NCI-H187 treated with DMSO at 0.1 percent for 48 hours (cell line): Measurements from ENCODE around the gene ARMS2.

Experiments
- DNase-seq: peaks from one replicate; lab custom pipeline; 2025; lab: John Stamatoyannopoulos, UW

Gene ARMS2

DNA sequence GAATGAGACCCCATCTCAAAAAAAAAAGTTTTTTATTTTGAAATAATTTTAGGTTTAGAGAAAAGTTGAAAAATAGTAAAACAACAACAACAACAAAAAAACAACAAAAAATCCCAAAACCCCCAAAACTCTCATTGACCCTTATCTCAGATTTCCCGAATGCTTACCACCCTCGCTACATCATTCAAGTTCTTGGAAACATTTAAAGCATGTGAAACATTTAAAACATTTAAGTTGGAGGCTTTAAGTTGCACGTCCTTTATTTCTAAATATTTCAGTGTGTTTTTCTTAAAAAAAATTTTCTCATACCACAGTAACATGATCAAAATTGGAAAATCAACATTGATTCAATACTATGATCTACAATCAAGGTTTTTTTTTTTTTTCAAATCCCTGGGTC lies 382 bp upstream of the ARMS2 start:
- no peak for DNase-seq

DNA sequence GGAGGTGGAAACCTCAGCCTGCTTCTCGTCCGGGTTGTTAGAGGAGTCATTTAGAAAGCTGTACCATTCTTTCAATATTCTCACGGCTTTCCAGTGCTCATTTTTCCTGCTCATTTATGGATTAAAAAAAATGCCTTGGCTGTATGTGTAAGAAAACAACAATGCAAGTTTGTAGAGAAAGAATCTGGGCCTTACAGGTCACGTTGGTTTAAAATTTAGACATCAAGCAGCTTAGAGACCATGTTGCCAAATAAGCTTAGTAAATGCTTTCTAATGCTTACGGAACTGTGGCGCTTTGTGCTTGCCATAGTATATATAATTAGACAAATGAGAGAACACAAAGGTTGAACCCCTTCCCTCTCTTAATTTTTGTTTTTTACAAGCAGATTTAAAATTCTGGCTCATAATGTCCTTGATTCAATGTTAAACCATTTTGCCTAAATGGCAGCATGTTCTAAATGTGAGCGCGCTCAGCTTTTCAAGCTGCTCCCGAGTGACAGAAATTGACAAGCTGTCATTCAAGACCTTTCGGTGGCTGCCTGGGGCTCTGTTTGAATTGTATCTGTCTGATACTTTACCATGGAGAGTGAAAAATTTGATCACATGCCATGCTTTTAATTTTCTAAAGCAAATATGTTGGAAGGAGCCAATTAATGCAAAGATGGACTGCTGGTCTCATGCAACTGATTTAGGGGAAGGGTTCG lies 1.1 kb downstream of the ARMS2 start:
- no peak for DNase-seq

DNA sequence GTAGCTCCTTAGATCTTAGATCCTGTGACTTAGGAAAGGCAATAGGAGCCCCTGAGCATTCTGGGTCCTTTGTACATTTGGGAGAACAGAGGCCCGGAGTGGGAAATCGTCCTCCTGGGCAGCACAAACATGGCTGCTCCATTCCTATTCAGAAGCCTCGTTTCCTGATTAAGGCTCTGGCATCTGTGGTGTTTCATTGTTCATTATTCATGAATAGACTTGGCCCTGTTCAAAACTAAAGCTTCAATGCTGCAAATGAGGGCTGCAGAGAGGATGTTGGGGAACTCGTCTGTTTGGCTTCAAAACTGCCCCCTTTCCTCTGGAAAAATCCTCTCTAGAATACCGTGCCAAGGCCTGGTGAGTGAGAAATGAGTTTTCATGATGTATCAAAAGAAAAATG lies 3.5 kb downstream of the ARMS2 start:
- no peak for DNase-seq

DNA sequence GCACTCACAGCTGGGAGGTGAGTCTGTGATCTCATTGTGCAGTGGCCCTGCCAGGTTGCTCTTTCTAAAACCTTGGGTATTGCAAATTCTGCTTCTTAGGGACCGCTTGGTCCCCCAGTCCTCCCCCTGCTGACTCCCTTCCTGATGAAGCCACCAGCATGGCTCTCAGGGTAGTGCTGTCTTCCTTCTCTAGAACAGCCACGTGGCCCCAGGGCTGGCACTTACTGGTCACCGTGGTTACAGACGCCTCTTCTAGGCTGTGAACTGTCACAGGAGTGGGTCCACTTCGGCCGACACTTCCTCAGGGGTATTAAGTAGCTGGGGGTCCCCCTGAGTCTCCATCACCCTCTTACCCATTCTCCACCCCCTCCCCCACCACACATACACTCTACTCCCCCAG lies 4.2 kb downstream of the ARMS2 start:
- DNase-seq, result no peak

DNA sequence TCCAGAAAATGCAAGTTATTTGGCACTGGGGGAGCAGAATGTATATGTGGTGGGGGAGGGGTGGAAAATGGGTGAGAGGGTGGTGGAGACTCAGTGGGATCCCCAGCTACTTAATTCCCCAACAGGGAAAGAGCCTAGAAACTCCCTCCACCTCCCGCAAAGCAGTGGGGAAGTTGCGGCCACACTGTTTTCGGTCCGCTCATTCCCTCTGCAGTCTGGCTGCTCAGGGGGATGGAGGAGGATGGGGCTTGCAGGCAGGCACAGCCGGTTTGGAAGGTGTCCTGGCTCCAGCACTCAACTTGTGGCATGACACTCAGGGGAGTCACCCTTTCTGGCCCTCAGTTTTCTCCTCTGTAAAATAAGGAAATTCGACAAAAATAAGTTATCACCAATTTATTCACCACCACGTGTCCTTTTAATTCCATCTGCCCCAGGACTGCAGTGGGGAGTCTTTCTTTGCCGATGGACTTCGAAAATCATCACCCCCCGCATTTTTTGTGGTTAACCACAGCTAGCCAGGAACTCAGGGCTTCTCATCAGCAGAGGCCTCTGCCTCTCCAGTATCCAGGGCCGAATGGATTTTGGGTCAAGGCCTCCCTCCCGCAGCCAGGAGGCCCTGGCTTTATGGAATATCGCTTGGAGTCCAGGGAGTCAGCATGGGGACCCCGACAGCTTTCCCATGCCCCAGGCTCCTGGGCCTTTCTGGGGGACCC lies 5.3 kb downstream of the ARMS2 start:
- DNase-seq, result no peak

DNA sequence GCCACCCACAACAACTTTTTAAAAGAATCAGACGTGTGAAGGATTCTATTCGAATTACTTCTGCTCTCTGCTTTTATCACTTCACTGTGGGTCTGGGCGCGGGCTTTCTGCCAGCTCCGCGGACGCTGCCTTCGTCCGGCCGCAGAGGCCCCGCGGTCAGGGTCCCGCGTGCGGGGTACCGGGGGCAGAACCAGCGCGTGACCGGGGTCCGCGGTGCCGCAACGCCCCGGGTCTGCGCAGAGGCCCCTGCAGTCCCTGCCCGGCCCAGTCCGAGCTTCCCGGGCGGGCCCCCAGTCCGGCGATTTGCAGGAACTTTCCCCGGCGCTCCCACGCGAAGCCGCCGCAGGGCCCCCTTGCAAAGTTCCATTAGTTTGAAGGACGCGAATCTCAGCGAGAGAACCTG lies 6.4 kb downstream of the ARMS2 start:
- no peak for DNase-seq

DNA sequence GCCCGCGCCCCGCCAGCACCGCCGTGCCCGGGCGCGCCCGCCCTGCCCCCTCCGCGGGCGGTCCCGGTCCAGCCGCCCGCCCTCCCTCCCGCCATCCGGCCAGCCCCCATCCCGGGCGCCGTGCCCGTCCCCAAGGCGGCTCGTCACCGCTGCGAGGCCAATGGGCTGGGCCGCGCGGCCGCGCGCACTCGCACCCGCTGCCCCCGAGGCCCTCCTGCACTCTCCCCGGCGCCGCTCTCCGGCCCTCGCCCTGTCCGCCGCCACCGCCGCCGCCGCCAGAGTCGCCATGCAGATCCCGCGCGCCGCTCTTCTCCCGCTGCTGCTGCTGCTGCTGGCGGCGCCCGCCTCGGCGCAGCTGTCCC lies 6.9 kb downstream of the ARMS2 start, which contains the start of gene HTRA1:
TSS of gene HTRA1 (plus strand) at position 187 of the 362 bp plus-strand sequence. CDS start at position 287, 100 bp downstream.
- DNase-seq, result no peak

DNA sequence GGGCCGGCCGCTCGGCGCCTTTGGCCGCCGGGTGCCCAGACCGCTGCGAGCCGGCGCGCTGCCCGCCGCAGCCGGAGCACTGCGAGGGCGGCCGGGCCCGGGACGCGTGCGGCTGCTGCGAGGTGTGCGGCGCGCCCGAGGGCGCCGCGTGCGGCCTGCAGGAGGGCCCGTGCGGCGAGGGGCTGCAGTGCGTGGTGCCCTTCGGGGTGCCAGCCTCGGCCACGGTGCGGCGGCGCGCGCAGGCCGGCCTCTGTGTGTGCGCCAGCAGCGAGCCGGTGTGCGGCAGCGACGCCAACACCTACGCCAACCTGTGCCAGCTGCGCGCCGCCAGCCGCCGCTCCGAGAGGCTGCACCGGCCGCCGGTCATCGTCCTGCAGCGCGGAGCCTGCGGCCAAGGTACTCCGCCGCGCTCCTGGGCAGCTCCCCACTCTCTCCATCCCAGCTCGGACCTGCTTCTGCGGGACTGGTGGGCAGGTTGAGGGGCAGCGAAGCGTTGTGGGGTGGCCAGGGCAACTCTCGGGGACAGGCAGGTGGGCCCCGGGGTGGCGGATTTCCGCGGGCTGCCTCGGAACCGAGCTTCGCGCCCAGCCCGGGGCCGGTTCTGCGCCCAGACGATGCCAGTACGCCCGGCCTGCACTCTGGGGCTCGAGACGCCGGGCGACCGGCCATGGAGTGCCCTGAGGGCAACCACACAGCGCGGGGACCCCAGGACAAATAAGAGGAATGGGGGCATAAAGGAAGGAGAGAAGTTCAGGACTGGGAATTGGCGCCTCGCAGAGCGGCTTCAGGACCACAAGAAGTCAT lies 7.5 kb downstream of the ARMS2 start:
- no peak for DNase-seq

DNA sequence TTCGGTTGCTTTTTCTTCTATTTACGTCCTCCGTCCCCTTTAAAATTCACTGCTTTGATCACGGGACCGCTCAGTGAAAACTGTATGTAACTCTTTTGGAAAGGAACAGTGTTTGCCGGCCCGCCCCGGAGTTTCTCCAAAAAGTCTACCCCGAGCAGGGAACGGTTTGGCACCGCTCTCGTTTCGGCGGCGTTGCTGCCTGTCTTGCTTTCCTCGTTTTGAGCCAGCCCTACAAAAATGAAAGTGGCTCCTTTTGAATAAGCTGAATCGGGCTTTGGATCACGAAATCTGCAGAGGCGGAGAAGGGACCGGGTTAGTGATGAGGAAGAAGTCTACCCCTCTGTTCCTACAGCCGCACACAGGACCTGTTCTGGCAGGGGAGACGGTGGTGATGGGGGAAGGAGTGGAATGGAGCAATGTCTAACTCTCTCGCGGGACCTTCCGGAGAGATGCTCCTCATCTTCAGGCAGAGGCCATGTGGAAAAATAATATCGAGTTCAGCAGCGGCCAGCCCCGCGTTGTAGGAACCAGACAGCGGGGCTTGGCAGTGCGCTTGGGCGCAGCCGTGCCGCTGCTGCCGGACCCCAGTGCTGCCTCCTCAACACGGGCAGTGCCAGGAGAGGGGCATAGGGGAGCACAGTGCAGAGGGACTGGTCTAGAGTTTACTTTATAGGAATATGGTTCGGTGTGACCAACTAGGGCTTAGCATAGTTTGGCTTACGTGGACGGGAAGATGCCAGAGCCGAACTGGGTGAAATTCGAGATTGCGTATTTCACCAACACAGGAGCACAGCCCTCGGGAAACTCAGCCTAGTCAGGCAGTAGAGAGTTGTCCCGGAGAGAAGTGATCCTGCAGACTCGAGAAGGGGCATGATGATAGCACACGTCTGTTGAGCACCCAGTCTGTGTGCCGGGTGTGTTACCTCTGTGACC lies 8.3 kb downstream of the ARMS2 start:
- DNase-seq, result no peak

DNA sequence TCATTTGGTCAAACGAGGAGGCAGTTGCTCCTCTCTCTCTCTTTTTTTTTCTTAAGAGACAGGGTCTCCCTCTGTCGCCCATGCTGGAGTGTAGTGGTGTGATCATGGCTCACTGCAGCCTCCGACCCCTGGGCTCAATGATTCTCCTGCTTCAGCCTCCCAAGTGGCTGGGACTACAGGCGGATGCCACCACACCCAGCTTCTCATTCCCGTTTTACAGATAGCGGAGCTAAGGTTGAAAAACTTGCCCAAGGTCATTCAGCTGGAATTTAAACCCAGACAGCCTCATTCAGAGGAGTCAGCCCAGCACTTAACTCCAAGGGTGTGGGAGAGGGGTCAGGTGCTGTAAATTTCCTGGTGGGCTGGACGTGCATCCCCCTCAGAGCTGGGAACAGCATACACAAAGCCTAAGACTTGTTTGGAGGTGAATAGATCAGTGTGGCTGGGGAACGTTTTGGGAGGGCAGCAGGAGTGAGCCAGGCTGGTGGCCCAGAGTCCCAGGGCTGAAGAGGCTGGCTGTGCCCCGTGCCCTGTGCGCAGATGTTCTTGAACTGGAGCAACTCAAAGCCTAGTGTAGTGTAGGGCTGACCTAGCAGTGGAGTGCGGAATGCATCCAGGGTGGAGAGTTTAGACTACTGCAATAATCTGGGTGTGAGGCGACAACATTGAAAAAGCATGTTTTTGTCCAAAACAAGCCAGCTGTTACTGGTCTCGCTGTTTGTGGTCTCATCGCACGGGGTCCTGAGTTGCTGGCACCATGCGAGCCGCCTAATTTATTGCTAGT lies 9.2 kb downstream of the ARMS2 start:
- no peak for DNase-seq

DNA sequence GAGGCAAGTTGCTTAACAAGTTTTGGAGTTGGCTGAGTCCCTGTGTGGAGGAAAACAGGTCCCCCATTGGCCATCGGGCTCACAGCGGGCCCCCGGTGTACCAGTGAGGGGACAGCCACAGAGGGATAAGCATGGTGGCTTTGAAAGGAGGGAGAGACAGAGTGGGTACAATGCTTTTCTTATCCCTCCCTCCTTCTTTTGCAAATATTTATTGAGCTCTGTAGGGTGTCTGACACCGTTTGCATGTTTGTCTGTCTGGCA lies 9.7 kb downstream of the ARMS2 start:
- DNase-seq, result no peak

DNA sequence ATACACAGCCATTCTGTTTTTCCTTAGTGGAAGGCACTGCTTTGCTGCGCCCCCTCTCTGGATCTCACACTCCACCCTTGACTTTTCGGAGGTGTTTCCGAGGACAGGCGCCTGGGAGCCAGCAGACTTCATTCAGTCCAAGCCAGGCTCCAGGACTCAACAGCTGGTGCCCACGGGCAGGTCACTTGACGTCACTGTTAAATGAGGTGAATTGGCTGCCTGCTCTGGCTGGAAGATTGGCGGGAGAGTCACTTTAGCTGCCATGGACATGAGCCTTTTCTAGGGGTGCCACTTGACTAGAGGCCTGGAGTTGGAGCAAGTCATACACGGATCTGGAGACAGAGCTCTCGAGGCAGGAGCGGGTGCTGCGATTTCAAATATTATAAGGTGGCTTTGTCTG lies 10.1 kb downstream of the ARMS2 start:
- DNase-seq, result no peak

DNA sequence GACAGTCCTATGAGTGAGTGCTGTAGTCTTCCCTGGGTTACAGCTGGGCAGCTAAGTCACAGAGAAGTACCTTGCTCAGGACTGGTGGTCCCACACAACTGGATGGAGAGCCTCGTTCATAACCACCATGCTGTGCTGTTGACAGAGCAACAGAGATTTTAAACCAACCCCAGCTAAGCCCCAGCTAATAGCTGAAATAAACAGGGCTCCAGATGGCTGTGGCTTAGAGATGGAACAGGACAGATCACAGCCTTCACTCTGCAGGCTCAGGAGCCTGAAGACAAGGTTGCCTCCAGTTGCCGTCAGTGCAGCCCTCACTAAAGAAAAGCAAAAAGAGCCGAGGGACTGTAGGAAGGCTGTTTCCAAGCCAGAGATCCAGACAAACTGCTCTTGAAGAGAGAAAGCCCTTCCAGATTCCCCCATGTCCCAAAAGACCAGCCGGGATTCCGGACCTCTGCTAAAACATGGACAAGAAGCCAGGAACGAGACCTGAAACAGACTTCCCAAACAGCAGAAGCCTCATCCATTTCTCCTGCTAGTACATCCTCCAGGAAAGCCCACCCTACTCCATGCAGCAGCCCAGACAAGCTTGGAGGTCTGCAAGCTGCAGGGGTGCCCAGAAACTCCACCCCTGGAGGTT lies 11.1 kb downstream of the ARMS2 start:
- no peak for DNase-seq

DNA sequence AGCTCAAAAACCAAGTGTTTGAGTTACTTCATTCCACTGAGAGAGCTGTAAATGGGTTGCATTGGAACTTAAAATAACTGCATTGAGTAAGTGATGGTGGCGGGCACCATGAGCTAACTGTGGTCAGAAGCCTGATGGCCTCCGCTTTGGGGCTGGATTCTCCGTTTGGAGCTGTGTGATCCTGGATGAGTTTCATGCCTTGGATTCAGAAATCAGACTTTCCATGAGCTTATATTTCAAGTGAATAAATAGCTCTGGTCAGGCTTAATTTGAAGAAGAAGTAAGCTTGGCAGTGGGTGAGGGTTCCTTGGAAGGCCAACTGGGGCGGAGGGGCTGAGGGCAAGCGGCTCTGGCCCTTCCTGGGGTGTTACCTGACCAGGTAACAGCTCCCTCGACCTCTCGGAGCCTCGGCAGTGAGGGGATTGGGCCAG lies 12.5 kb downstream of the ARMS2 start:
- DNase-seq, result no peak

DNA sequence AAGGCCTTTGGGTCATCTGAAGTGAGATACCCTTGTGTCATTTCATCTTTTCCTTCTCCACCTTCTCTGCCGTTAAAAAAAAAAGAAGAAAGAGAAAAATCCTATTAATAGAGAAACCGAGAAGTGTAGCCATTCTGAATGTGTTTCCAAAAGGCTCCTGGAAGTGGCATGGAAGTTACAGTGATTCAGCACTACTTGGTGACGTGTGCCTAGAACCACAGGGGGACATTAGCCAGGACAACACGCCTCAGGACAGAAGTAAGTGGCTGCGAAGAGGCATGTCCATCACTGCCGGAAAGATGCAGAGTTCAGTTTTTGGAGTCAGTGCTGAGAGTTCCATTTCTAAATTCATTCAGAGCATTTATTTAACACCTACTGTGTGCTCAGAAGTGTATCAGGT lies 13.2 kb downstream of the ARMS2 start:
- no peak for DNase-seq

DNA sequence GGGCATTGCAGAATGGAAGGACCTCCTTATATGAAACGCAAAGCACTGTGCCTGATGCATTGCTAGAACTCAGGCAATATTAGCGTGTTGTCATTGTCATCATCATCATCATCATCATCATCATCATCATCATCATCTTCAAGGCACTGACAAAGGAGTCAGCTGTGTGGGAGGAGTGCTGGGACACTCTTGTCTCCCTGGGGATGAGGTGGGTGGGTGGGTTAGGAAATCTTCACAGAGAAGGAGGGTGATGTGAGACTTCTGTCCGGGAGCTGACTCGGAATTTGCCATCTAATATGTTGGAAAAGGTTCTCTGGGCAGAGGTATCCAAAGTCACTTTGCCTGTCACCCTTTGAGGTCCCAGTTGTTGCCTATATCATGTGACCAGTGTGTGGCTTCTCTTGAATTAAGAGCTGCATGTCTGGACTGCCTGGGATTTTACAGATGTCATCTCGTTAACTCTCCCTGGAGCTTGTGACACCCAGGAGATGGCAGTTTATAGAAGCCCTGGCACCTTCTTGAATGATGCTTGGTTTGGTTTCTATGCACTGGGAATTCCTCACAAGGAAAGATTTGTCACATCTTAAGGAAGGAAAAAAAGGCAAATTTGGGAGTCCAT lies 14.0 kb downstream of the ARMS2 start:
- DNase-seq, result no peak

DNA sequence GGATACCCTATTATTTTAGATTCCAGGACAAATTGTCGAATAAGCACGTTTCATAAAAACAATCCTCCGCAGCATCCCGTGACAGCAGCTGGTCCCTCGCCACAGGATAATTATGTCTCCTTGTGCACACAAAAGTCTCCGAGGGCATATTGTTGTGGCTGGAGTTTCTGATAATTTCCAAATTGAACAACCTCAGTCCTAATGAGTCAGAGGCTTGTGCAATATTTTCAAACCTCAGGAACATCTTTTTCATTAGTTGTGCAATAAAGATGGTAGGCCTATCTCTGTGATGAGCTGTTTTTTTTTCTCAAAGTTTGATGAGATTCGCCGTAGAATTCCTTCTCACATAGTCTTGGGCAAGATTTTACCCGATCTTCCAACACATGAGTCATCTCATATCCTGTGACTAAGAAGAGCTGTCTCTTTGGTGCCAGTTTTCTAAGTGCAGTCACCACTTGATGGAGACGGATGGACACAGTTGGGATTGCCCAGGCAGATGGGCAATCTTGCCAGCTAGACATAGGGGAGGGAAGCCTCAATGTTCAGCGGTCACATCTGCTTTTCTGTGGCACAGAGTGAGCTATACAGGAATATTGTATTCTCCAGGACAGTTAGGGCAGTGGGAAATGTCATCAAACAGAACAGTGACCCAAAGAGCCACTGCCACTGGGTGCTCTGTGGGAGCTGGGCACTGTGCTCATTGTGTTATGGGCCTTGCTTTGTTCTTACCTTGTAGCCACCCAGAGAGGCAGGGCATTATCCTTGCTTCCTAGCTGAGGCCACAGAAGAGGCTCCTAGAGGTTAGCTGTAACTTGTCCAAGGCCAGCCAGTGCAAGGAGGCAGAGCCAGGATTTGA lies 14.7 kb downstream of the ARMS2 start:
- no peak for DNase-seq

DNA sequence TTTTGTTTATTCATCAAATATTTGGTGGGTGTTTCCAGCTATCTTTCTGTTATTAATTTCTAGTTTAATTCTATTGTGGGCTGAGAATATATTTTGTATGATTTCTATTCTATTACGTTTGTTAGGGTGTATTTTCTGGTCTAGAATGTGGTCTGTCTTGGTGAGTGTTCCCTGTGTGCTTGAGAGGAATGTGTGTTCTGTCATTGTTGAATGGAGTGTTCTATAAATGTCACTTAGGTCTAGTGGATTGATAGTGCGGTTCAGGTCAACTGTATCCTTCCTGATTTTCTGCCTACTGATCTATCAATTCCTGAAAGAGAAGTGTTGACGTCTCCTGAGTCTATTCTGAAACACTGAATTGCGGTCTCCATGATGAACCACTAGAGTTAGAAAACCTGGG lies 15.4 kb downstream of the ARMS2 start:
- DNase-seq, result no peak

DNA sequence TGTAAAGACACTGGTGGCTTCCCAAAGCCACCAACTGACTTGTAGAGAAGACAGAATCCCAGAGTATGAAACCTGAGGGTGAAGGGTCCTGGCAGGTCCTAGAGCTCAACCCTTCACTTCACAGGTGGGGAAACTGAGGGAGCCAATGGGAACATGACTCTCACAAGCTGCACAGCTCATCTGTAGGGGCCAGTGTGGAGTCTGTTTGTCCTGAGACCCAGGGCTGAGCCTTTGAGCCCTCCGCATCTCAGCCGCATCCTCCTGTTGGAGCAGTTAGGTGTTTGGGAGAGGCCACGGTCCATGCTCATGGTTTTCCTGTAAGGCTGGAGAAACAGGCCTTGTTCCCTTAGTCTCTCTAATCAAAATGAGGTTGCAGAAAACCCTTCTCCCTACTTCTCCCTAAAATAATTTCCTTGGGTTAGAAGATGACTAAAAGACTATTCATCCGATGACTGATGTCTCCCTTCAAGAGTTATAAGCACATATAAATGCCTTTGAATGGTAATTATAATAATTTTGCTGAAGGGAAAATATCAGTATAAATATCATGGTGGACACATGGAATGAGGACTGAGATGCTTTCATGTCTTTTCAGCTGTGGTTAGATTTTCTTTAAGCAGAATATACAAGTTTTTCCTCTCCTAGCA lies 17.2 kb downstream of the ARMS2 start:
- DNase-seq, result no peak
